PFSK-1 (cell line): ENCODE data around the gene TLN1.

Source experiments
- FOXP2 ChIP-seq: optimal IDR thresholded peaks from 2 replicates; pipeline ENCODE3; 2011; ENCODE audit warnings: borderline replicate concordance, control low read depth, inconsistent platforms; ENCODE audit not compliant: insufficient read depth; ENCODE audit errors: extremely low read length, extremely low read depth
- POLR2AphosphoS5 ChIP-seq: IDR thresholded peaks from 2 replicates; pipeline ENCODE4 v1.6.1; 2012; ENCODE audit warnings: low read depth, mild to moderate bottlenecking, control low read depth, low read length, moderate library complexity
- REST ChIP-seq, 2 experiments: IDR thresholded peaks; 2 replicates each; pipeline versions ENCODE4 v1.6.1 to v1.8.0; 2011 to 2012; ENCODE audit warnings: low read depth in 2 of 2, low read length in 2 of 2, control low read depth in 1 of 2, inconsistent platforms in 1 of 2, mild to moderate bottlenecking in 1 of 2, moderate library complexity in 1 of 2; ENCODE audit not compliant: insufficient read depth in 1 of 2
- SIN3A ChIP-seq: IDR thresholded peaks from 2 replicates; pipeline ENCODE4 v1.6.1; 2012; ENCODE audit warnings: mild to moderate bottlenecking, low read length, moderate library complexity, borderline replicate concordance; ENCODE audit not compliant: insufficient read depth
- TAF1 ChIP-seq: IDR thresholded peaks from 2 replicates; pipeline ENCODE4 v1.6.1; 2012; ENCODE audit warnings: low read length, control low read depth, borderline replicate concordance; ENCODE audit not compliant: insufficient read depth

GRCh38 chr9:35661756-35662350 is 70.1 kb downstream of the TLN1 start:
- no peak for TF ChIP-seq POLR2AphosphoS5
- TF ChIP-seq TAF1: no peak
- TF ChIP-seq SIN3A: no peak
- TF ChIP-seq REST (IDR thresholded peaks at IDR 0.05; ENCODE audit: insufficient read depth in 1 of 2, low read depth in 2 of 2, low read length in 2 of 2): no peak
- TF ChIP-seq FOXP2: no peak
